Measurements from ENCODE around the gene TMEM132D.
"Not testable (repeated sequence)": the region's sequence is repeated elsewhere in the genome, so short reads cannot be mapped to it uniquely, and the experiment has no call there.

The TMEM132D gene

DNA sequence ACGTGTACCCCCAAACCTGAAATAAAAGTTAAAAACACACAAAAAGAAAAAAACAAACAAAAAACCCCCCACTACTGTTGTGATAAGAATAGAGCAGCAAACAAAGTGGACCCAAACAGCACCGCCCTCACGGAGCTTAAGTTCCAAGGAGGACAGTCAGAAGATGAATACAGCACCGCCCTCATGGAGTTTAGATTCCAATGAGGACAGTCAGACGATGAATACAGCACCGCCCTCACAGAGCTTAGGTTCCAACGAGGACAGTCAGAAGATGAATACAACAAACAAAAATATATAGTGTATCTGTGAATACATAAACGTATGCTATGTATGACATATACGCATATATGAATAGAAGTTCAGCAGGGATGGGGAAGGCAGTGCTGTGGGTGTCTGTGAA, 696.7 kb downstream of the TMEM132D start:
- TF ChIP-seq TAF1 (IDR thresholded peaks at IDR 0.05; ENCODE audit: borderline replicate concordance, low read depth, low read length) (no peak), POLR2AphosphoS5 (IDR thresholded peaks at IDR 0.05; ENCODE audit: low read depth, low read length) (no peak), POLR2A (IDR thresholded peaks at IDR 0.05; ENCODE audit: low read depth, low read length) (no peak)
- FAIRE-seq, result no peak
- DNase-seq (ENCODE audit: insufficient read length), result no peak

DNA sequence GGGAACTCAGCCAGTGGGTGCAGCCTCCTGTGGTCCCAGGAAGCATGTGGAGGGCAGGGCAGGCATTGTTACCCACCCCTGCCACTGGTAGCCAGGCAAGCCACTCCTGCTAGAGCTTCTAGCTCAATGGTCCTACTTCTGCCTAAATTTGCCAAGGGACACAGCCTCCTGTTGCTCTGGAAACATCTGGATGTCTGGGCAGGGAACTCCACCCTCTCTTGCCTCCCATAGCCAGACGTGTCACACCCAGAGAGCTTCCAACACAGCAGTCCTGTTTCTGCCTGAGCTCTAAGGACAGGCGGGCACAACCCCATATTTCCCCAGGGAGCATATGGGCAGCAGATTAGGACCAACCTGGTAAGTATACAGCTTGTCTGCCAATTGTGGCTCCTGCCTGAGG, 700.4 kb downstream of the TMEM132D start:
- TF ChIP-seq TAF1 (IDR thresholded peaks at IDR 0.05; ENCODE audit: borderline replicate concordance, low read depth, low read length) (no peak), POLR2A (IDR thresholded peaks at IDR 0.05; ENCODE audit: low read depth, low read length) (no peak), POLR2AphosphoS5 (IDR thresholded peaks at IDR 0.05; ENCODE audit: low read depth, low read length) (no peak)
- no peak for DNase-seq (ENCODE audit: insufficient read length)
- FAIRE-seq, result no peak

DNA sequence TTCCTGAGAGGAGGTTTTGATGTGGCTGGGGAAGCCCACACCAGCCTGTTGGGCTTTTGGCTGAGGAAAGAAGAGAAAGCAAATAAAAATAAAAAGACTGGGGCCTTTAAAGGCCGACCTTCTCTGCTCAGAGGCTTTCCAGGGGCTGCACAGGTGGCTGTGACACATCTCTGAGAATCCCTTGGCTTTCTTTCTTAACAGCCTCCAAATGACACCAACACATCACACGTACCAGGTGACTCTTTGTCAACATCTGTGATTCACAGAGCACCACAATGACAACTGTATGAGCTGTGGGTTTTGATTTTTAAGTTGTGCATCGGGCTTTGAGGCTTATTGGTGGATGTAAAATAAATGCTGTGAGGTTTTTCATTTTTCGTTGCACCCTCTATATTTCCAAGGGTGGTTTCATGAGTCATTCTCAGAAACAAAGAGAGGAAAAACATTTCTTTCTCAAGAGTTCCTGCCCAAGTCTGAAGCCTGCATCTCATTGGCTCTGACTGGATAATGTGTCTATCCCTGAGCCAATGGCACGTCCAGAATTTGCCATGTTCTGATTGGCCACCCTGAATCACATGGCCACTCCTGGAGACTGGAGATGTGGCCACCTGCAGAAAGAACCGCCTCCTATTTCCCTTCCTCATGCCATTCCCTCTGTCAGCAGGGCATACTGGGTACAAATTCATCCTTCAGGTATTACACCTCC, 701.6 kb downstream of the TMEM132D start:
- TF ChIP-seq TAF1 (IDR thresholded peaks at IDR 0.05; ENCODE audit: borderline replicate concordance, low read depth, low read length), result no peak
- no peak for TF ChIP-seq POLR2AphosphoS5 (IDR thresholded peaks at IDR 0.05; ENCODE audit: low read depth, low read length)
- FAIRE-seq, result no peak
- no peak for DNase-seq (ENCODE audit: insufficient read length)

DNA sequence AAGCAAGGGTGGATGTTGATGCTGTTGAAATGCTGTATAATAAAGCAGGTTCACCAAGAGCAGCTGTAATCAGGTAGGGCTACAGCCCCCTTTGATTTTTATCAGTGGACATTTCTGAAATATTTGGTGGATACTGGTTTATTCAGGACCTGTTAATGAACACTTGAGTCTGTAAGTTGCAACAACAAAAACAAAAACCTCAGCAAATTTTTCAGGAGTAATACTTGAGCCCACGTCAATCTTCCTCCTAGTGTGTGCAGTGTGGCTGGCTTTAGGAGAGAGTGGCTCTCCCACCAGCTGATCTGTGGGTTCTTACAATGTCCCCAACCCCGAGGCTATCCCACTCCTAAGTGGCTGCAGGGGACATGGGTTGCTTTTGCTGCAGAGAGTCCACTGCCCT, 702.8 kb downstream of the TMEM132D start:
- DNase-seq (ENCODE audit: insufficient read length) (no peak), FAIRE-seq (no peak)
- TF ChIP-seq POLR2AphosphoS5 (IDR thresholded peaks at IDR 0.05; ENCODE audit: low read depth, low read length) (no peak), POLR2A (IDR thresholded peaks at IDR 0.05; ENCODE audit: low read depth, low read length) (no peak), TAF1 (IDR thresholded peaks at IDR 0.05; ENCODE audit: borderline replicate concordance, low read depth, low read length) (no peak)

DNA sequence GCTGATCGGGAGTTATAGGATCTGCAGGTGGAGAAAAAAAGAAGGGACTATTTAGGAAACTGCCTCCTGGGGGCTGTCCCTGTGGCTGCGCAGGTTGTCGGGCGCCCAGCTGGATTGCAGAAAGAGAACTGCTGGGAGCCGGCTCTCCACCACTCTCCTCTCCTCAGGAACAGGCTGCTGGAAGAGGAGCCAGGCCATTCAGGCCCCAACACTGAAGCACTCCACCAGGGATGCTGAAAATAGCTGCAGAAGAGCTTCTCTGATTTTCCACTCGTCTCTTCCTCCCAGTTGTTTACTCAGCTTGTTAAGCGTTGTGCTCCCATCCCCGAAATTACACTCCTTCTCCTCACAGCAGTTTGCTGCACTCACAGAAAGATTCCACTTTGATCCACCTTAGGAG, 703.2 kb downstream of the TMEM132D start:
- FAIRE-seq (no peak), DNase-seq (ENCODE audit: insufficient read length) (no peak)
- TF ChIP-seq TAF1 (IDR thresholded peaks at IDR 0.05; ENCODE audit: borderline replicate concordance, low read depth, low read length) (no peak), POLR2A (IDR thresholded peaks at IDR 0.05; ENCODE audit: low read depth, low read length) (no peak), POLR2AphosphoS5 (IDR thresholded peaks at IDR 0.05; ENCODE audit: low read depth, low read length) (no peak)

DNA sequence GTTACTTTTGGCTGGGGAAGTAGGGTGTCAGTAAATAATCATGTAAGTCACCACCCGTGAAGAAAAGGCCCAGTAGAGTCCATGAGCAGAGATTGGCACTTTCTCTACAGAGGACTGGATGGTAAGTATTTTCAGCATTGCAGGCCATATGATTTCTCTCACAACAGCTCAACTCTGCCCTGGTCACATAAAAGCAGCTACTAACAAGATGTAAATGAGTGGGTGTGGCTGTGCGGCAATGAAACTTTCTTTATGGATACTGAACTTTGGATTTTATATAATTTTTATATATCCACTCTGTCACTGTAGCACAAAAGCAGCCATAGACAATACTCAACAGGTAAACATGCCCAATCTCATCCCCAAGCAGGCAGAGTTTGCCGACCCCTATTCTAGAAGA, 706.9 kb downstream of the TMEM132D start:
- FAIRE-seq (no peak), DNase-seq (ENCODE audit: insufficient read length) (no peak)
- no peak for TF ChIP-seq TAF1 (IDR thresholded peaks at IDR 0.05; ENCODE audit: borderline replicate concordance, low read depth, low read length)
- TF ChIP-seq POLR2AphosphoS5 (IDR thresholded peaks at IDR 0.05; ENCODE audit: low read depth, low read length), result no peak
- TF ChIP-seq POLR2A (IDR thresholded peaks at IDR 0.05; ENCODE audit: low read depth, low read length), result no peak

DNA sequence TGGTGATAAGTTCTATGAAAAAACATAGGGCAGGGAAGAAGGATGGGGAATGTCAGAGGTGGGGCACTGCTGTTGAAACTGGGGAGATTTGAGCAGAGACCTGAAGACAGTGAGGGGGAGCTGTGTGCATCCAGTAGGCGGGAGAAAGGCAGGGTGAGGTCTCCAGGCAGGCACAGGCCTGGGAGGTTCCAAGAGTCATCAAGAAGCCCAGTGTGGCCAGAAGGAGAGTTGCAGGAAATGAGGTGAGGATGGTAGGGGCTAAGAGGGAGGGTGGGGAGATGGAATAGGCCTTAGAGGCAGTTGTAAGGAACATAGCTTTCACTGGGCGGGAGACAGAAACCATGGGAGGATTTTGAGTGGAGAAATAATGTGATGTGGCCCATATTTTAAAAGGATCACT, 708.7 kb downstream of the TMEM132D start:
- FAIRE-seq, result no peak
- TF ChIP-seq TAF1 (IDR thresholded peaks at IDR 0.05; ENCODE audit: borderline replicate concordance, low read depth, low read length) (no peak), POLR2A (IDR thresholded peaks at IDR 0.05; ENCODE audit: low read depth, low read length) (no peak), POLR2AphosphoS5 (IDR thresholded peaks at IDR 0.05; ENCODE audit: low read depth, low read length) (no peak)
- DNase-seq (ENCODE audit: insufficient read length), result no peak

DNA sequence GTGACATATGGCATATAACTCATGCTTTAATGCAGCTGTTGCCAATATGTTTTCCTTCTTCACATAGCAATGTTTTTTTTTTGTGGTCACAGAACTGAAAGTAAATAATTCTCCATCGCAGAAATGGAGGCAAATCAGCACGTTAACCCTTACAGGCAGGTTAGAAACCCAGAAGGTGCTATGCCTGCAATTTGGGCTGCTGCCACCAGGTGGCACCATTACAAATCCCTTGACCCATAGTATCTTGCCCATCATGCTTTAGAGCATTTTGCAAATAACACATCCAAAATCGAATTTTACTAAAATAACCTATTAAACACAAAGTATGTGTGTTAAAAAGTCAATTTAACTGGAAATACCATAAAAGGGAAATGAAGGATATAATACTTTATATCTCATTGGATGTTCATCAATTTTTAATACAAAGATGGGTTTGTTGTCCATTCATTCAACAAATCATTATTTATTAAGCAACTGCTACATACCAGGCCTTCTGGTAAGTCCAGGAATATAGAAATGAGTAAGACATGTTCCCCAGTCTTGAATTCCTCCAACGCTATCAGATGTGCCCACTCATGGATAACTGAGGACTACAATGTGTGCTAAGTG, 710.5 kb downstream of the TMEM132D start:
- DNase-seq (ENCODE audit: insufficient read length) (no peak), FAIRE-seq (no peak)
- TF ChIP-seq POLR2AphosphoS5 (IDR thresholded peaks at IDR 0.05; ENCODE audit: low read depth, low read length) (no peak), TAF1 (IDR thresholded peaks at IDR 0.05; ENCODE audit: borderline replicate concordance, low read depth, low read length) (no peak), POLR2A (IDR thresholded peaks at IDR 0.05; ENCODE audit: low read depth, low read length) (no peak)

DNA sequence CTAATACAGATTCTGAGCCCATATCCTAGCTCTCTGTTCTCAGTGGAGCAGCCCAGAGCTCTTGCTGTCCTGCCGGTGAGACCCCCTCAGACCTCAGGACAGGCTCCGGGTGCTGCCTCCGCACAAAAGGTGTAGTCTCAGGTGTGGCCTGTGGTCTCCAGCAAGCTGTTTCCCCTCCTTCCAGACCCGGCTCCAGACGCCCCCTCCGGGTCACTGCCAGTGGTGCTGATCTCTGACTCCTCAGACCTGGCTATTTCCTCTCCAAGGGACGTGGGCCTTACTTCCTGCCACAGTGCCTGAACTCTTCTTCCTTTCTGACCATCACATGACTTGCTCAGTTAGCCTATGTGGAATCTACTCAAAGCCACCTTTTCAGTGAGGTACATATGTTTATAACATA, 713.0 kb downstream of the TMEM132D start:
- DNase-seq (ENCODE audit: insufficient read length) (no peak), FAIRE-seq (no peak)
- TF ChIP-seq POLR2AphosphoS5 (IDR thresholded peaks at IDR 0.05; ENCODE audit: low read depth, low read length) (no peak), TAF1 (IDR thresholded peaks at IDR 0.05; ENCODE audit: borderline replicate concordance, low read depth, low read length) (no peak)

DNA sequence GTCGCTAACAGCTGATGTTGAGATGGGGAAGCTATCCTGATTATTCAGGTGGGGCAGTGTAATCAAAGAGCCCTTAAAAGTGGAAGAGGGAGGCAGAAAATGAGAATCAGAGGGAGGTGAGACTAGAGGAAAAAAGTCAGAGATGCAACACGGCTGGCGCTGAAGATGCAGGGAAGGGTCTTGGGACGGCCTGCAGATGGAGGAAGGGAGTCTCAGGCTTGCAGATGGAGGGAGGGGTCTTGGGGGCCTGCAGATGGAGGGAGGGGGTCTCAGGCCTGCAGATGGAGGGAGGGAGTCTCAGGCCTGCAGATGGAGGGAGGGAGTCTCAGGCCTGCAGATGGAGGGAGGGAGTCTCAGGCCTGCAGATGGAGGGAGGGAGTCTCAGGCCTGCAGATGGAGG, 713.9 kb downstream of the TMEM132D start:
- FAIRE-seq; DNase-seq (ENCODE audit: insufficient read length): not testable (repeated sequence)

DNA sequence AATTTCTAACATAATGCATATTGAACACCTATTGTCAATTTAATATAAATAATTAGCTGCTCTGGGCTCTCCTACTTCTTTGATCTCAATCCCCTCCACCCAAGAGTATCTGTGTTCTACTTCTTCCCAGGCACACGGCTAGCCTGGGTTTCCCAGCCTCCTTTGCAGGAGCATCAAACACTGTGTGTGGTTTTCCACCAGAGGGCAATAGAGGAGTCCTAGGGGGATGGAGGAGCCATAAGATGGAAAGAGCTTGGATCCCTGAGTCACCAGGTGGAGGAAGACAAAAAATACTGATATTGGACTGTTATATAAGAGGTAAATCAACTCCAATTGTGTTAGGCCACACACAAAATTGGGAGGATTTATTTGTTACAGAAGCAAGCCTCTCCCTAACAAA, 716.9 kb downstream of the TMEM132D start:
- FAIRE-seq (no peak), DNase-seq (ENCODE audit: insufficient read length) (no peak)
- TF ChIP-seq TAF1 (IDR thresholded peaks at IDR 0.05; ENCODE audit: borderline replicate concordance, low read depth, low read length) (no peak), POLR2AphosphoS5 (IDR thresholded peaks at IDR 0.05; ENCODE audit: low read depth, low read length) (no peak), POLR2A (IDR thresholded peaks at IDR 0.05; ENCODE audit: low read depth, low read length) (no peak)

DNA sequence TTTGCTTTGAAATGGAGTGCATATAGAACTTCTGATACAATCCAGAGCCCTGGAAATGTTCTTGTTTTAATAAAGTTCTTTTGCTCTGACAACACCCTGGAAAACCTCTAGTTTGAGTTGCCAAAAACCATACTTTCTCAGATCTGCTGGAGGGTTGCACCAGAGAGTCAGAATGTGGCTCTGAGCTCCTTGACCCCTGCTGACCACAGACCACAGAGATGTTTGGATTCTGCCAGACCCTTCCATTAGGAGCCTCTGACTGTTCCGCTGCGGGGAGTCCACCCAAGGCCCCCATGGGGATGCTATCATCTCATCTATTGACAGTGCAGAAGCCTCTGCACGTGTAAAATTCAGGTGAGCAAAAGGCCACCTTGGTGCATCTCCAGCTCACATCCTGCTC, 718.0 kb downstream of the TMEM132D start:
- DNase-seq (ENCODE audit: insufficient read length), result no peak
- no peak for FAIRE-seq
- TF ChIP-seq POLR2A (IDR thresholded peaks at IDR 0.05; ENCODE audit: low read depth, low read length), result no peak
- no peak for TF ChIP-seq POLR2AphosphoS5 (IDR thresholded peaks at IDR 0.05; ENCODE audit: low read depth, low read length)
- no peak for TF ChIP-seq TAF1 (IDR thresholded peaks at IDR 0.05; ENCODE audit: borderline replicate concordance, low read depth, low read length)

Data from GM12892 (cell line).